HepG2 (cell line): ENCODE measurements around the gene ABCC1. TPM values are rescaled to one million over a fixed set of nuclear protein-coding genes. Genes with fewer than 3 reads are reported as not detected.
A peak's percentile ranks its signal among the peaks of the same experiment; 100 is the strongest.

Experiments used
- HNRNPLL ChIP-seq: fragments of 200-400 bp; formaldehyde crosslinking; IDR thresholded peaks from 2 replicates; pipeline ENCODE4 v1.6.1; 2017; ENCODE audit warnings: mild to moderate bottlenecking, low read depth, low read length; ENCODE audit not compliant: poor library complexity, severe bottlenecking
- NFKB2 ChIP-seq: sonication (generic); formaldehyde crosslinking; IDR thresholded peaks from 2 replicates; pipeline ENCODE4 v1.4.0; 2020; ENCODE audit warnings: missing genetic modification reagents, borderline replicate concordance
- PAF1 ChIP-seq: IDR thresholded peaks from 2 replicates; pipeline ENCODE4 v1.6.1; 2016; ENCODE audit warnings: missing genetic modification reagents, missing compliant biosample characterization
- SRSF4 ChIP-seq: fragments of 200-400 bp; formaldehyde crosslinking; IDR thresholded peaks from one replicate; pipeline ENCODE4 v1.6.1; 2018; ENCODE audit warnings: mild to moderate bottlenecking, low read depth, low read length, moderate library complexity; ENCODE audit not compliant: poor library complexity, severe bottlenecking
- YY1 ChIP-seq: IDR thresholded peaks from 2 replicates; pipeline ENCODE4 v1.6.1; 2011; ENCODE audit warnings: low read length, low read depth, moderate library complexity, mild to moderate bottlenecking; ENCODE audit not compliant: insufficient read depth, insufficient replicate concordance
- ZBTB40 ChIP-seq, 2 experiments: fragments of 450-650 bp in 1 of 2; sonication (generic) in 1 of 2; formaldehyde crosslinking in 1 of 2; IDR thresholded peaks; 2 replicates each; pipeline versions ENCODE4 v1.6.1 to v1.8.0; 2016 to 2022; ENCODE audit warnings: antibody characterized with exemption in 1 of 2, mild to moderate bottlenecking in 1 of 2, missing genetic modification reagents in 1 of 2
- ZFP36L1 ChIP-seq: sonication (generic); formaldehyde crosslinking; IDR thresholded peaks from 2 replicates; pipeline ENCODE4 v1.8.0; 2022; ENCODE audit warnings: mild to moderate bottlenecking, missing genetic modification reagents, moderate library complexity
- ZNF124 ChIP-seq: sonication (generic); formaldehyde crosslinking; IDR thresholded peaks from 2 replicates; pipeline ENCODE4 v1.4.0; 2020; ENCODE audit warnings: missing genetic modification reagents
- ZNF205 ChIP-seq: IDR thresholded peaks from 2 replicates; pipeline ENCODE4 v1.6.1; 2018; ENCODE audit warnings: missing biosample characterization, missing genetic modification reagents
- ZNF34 ChIP-seq: sonication (generic); formaldehyde crosslinking; IDR thresholded peaks from 2 replicates; pipeline ENCODE4 v1.4.0; 2020; ENCODE audit warnings: mild to moderate bottlenecking, missing genetic modification reagents, borderline replicate concordance
- ZNF605 ChIP-seq: sonication (generic); formaldehyde crosslinking; IDR thresholded peaks from 2 replicates; pipeline ENCODE4 v1.8.0; 2022; ENCODE audit warnings: mild to moderate bottlenecking, missing genetic modification reagents
- ZNF761 ChIP-seq: sonication (generic); formaldehyde crosslinking; conservative IDR thresholded peaks from 2 replicates; pipeline ENCODE4 v1.4.0; 2020; ENCODE audit warnings: mild to moderate bottlenecking, missing genetic modification reagents
- ZNF839 ChIP-seq: sonication (generic); formaldehyde crosslinking; IDR thresholded peaks from 2 replicates; pipeline ENCODE4 v1.4.0; 2020; ENCODE audit warnings: missing genetic modification reagents, mild to moderate bottlenecking, borderline replicate concordance
- polyA plus RNA-seq, 8 experiments: library from polyadenylated mRNA; depleted of rRNA in 3 of 8; stranded (reverse) in 7 of 8; unstranded in 1 of 8; fragments of >200 nt; fragmentation: Illumina TruSeq in 4 of 8; extraction: Trizol in 4 of 8; gene quantifications; 2 replicates each; pipeline versions ENCODE4 v1.2.1 to v1.2.3, GENCODE V29; 2011 to 2016; ENCODE audit warnings: low read depth in 4 of 8, missing spikeins in 1 of 8, mixed read lengths in 1 of 8; ENCODE audit not compliant: insufficient read depth in 1 of 8
- total RNA-seq, 5 experiments: library from RNA; depleted of rRNA; stranded (reverse); fragments of >200 nt; fragmentation: Illumina TruSeq; extraction: Trizol; gene quantifications; 2 replicates each; pipeline ENCODE4 v1.2.3, GENCODE V29; 2016; ENCODE audit warnings: low read depth in 1 of 5
- TF ChIP-seq, protein P1 (sequence below): IDR thresholded peaks from 2 replicates; pipeline ENCODE4 v1.6.1; 2016; ENCODE audit warnings: low read depth, borderline replicate concordance
- TF ChIP-seq, protein P2 (sequence below): sonication (generic); formaldehyde crosslinking; IDR thresholded peaks from 2 replicates; pipeline ENCODE4 v1.5.1; 2020; ENCODE audit warnings: missing genetic modification reagents, mild to moderate bottlenecking, borderline replicate concordance
- TF ChIP-seq, protein P3 (sequence below): IDR thresholded peaks from 2 replicates; pipeline ENCODE4 v1.6.1; 2012; ENCODE audit warnings: inconsistent platforms

Gene ABCC1
- total and polyA plus RNA-seq, 2 of the 13 experiments (the other 11 are each of a cell fraction or from before 2014, with no cell fraction given): 13.0 to 30.6 TPM

DNA sequence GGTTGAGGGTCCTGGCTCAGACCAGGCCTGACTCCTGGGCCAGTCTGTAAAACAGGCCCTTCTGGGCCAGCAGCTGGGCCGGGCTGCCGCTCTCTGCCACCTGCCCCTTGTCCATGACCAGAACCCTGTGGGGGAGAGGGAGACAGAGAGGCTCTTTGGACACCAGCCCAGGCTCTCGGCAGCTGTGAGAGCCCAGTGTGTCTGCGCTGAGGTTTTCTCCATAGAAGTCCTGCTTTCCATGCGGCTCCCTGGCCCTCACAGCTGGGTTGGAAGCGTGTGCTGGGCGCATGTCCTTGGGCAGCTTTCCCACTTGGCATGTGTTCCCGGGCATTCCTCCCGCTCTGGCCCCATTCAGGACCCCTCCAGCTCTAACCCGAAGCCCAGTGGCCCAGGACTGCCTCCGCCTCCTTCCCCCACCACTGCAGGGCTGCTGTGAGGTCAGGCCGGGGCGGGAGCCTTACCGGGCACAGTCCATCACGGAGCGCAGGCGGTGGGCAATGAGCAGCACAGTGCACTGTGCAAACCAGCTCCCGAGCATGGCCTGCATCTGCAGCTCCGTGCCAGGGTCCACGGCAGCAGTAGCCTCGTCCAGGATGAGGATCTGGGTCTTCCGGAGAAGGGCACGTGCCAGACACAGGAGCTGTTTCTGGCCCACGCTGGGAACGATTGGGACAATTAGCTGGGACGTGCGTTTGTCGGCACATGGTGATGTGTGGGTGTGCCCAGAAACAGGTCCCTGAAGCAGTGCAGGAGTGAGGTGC lies 200.9 kb downstream of the ABCC1 start (continued):
- TF ChIP-seq ZBTB40 (IDR thresholded peaks at IDR 0.05) (no peak), ZBTB40 (CRISPR knock-in tag; IDR thresholded peaks at IDR 0.05) (0 out of 2 replicates have a peak, but pooled peaks have one; percentile 45), NFKB2 (CRISPR knock-in tag) (0 out of 2 replicates have a peak, but pooled peaks have one; percentile 16), ZNF124 (no peak), YY1 (peak; percentile 4), PAF1 (CRISPR knock-in tag) (no peak), ZNF205 (CRISPR knock-in tag) (no peak), ZNF605 (CRISPR knock-in tag) (peak; percentile 64; the same call in 1 of the 2 replicates), ZFP36L1 (no peak), ZNF839 (peak; percentile 31; the same call in 1 of the 2 replicates), ZNF34 (CRISPR knock-in tag) (0 out of 2 replicates have a peak, but pooled peaks have one; percentile 85), ZNF761 (CRISPR knock-in tag) (peak; percentile 73), HNRNPLL (peak; percentile 33), SRSF4 (no peak)
- TF ChIP-seq, protein P1, sequence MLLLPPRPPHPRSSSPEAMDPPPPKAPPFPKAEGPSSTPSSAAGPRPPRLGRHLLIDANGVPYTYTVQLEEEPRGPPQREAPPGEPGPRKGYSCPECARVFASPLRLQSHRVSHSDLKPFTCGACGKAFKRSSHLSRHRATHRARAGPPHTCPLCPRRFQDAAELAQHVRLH: peak; percentile 4; the same call in 1 of the 2 replicates
- TF ChIP-seq, protein P2, sequence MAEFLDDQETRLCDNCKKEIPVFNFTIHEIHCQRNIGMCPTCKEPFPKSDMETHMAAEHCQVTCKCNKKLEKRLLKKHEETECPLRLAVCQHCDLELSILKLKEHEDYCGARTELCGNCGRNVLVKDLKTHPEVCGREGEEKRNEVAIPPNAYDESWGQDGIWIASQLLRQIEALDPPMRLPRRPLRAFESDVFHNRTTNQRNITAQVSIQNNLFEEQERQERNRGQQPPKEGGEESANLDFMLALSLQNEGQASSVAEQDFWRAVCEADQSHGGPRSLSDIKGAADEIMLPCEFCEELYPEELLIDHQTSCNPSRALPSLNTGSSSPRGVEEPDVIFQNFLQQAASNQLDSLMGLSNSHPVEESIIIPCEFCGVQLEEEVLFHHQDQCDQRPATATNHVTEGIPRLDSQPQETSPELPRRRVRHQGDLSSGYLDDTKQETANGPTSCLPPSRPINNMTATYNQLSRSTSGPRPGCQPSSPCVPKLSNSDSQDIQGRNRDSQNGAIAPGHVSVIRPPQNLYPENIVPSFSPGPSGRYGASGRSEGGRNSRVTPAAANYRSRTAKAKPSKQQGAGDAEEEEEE (CRISPR knock-in tag): peak; percentile 76; the same call in 1 of the 2 replicates
- TF ChIP-seq, protein P3, sequence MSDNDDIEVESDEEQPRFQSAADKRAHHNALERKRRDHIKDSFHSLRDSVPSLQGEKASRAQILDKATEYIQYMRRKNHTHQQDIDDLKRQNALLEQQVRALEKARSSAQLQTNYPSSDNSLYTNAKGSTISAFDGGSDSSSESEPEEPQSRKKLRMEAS: peak; percentile 18; the same call in 1 of the 2 replicates
